K562 (cell line): Measurements from ENCODE around the gene ZMPSTE24.

Source experiments
- CHD4 ChIP-seq: fragments of 200-600 bp; sonication (generic); IDR thresholded peaks from 3 replicates; pipeline ENCODE4 v1.6.1; 2012; ENCODE audit warnings: low read depth, mild to moderate bottlenecking, mixed read lengths, low read length, inconsistent platforms; ENCODE audit not compliant: insufficient read depth, insufficient replicate concordance, poor library complexity, severe bottlenecking
- MTA3 ChIP-seq: fragments of 450-650 bp; formaldehyde crosslinking; IDR thresholded peaks from 2 replicates; pipeline ENCODE4 v1.6.1; 2017; ENCODE audit warnings: mild to moderate bottlenecking, borderline replicate concordance
- TAF7 ChIP-seq: fragments of 450-650 bp; IDR thresholded peaks from 2 replicates; pipeline ENCODE4 v1.6.1; 2016; ENCODE audit warnings: missing genetic modification characterization, missing compliant biosample characterization
- ZNF274 ChIP-seq: IDR thresholded peaks from 2 replicates; pipeline ENCODE4 v1.6.1; 2011; ENCODE audit warnings: low read depth, mild to moderate bottlenecking, low read length, moderate library complexity, borderline replicate concordance
- TF ChIP-seq, protein P1 (sequence below): fragments of 250-450 bp; sonication (Bioruptor Pico); IDR thresholded peaks from 2 replicates; pipeline ENCODE4 v1.5.0; 2021; ENCODE audit warnings: mild to moderate bottlenecking, borderline replicate concordance
- TF ChIP-seq, protein P2 (sequence below): fragments of 450-650 bp; formaldehyde crosslinking; IDR thresholded peaks from 2 replicates; pipeline ENCODE4 v1.4.0; 2020; ENCODE audit warnings: mild to moderate bottlenecking, moderate library complexity

DNA sequence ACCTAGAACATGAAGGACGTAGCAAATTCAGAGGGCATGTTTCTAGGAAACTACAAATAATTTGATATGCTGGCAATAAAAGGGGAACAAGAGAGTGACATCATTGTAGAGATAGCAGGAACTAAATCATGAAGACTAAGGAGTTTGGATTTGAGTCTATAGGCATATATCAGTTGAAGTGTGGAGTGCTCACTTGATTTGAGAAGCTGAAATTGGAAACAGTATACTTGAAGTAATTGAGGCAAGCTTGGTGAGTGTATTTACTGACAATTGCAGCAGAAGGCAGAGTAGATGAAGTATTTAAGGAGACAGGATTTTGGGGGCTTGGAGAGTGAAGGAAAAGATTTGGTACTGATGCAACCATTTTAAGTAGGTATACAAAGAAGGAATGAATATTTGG lies 16.7 kb upstream of the ZMPSTE24 start:
- no peak for TF ChIP-seq CHD4
- TF ChIP-seq, protein P1, sequence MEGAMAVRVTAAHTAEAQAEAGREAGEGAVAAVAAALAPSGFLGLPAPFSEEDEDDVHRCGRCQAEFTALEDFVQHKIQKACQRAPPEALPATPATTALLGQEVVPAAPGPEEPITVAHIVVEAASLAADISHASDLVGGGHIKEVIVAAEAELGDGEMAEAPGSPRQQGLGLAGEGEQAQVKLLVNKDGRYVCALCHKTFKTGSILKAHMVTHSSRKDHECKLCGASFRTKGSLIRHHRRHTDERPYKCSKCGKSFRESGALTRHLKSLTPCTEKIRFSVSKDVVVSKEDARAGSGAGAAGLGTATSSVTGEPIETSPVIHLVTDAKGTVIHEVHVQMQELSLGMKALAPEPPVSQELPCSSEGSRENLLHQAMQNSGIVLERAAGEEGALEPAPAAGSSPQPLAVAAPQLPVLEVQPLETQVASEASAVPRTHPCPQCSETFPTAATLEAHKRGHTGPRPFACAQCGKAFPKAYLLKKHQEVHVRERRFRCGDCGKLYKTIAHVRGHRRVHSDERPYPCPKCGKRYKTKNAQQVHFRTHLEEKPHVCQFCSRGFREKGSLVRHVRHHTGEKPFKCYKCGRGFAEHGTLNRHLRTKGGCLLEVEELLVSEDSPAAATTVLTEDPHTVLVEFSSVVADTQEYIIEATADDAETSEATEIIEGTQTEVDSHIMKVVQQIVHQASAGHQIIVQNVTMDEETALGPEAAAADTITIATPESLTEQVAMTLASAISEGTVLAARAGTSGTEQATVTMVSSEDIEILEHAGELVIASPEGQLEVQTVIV (CRISPR knock-in tag) = no peak
- TF ChIP-seq MTA3 = no peak
- TF ChIP-seq TAF7 (tag) = no peak
- no peak for TF ChIP-seq ZNF274
- TF ChIP-seq, protein P2, sequence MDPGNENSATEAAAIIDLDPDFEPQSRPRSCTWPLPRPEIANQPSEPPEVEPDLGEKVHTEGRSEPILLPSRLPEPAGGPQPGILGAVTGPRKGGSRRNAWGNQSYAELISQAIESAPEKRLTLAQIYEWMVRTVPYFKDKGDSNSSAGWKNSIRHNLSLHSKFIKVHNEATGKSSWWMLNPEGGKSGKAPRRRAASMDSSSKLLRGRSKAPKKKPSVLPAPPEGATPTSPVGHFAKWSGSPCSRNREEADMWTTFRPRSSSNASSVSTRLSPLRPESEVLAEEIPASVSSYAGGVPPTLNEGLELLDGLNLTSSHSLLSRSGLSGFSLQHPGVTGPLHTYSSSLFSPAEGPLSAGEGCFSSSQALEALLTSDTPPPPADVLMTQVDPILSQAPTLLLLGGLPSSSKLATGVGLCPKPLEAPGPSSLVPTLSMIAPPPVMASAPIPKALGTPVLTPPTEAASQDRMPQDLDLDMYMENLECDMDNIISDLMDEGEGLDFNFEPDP (CRISPR knock-in tag) = no peak
